GM21529 (cell line): ENCODE data around the gene IFT43.

Experiments
- ATAC-seq: cut with Tn5 transposase; IDR thresholded peaks from one replicate; pipeline ENCODE4 v1.9.1; 2021; ENCODE audit not compliant: unreplicated experiment

The IFT43 gene

DNA sequence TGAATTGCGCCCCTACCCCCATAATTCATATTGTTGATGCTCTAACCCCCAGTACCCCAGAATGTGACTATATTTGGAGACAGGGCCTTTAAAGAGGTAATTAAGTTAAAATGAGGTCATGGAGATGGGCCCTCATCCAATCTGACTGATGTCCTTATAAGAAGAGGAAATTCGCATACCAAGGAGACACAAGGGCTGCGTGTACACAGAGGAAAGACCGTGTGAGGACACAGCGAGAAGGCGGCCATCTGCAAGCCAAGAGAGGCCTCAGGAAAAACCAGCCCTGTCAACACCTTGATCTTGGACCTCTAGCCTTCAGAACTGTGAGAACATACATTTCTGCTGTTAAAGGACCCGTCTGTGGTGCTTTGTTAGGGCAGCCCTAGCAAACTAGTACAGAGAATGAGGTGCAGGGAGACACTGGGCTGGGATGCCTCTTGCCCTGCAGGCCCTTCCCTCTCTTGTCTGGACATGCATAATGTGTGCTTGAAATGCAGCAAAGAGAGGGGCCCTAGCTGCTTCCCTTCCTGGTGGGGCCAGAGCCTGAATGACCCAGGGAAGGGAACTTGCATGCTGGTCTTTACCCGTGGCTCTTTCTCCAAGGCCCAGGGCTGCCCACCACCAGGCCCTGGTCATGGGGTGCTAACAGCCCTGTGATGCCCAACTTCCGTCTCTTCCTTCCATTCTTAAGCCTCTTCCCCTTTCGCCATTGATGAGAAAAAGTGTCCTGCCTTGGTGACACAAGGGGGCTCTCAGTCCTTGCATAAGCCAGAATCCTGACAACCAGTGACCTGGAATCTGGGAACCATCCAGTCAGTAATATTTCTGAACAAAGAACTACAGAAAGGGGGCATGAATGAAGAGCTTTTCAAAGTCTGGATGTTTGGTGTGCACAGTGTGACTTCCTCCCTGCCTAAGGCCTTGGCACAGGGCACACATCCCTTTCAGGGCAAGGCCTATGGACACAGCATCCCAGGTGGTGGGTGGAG is 116.1 kb downstream of the IFT43 start:
- no peak for ATAC-seq

DNA sequence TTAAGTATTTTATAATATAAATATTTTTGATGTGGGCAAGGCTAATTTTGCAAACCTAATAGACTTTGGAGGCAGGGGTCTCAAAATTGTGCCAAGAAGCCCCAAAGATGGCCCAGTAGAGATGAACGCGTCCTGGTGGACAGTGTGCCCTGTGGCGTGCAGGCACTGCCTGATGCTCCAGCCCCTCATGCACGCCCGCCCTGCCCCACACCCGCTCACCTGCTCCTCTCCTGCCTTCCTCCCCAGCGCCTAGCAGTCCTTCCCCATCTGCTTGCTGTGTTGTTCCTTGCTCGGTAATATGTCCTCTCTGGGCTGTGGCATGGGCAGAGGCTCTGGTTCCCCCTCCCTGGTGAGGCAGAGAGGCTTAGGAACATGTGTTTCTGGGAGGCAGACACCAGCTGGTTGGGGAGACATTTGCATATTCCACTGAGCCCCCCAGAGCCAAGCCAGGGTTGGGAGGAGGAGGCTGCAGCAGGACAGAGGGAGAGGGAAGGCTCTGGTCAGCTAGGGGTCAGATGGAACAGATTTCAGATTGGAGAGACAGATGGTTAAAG is 119.3 kb downstream of the IFT43 start:
- no peak for ATAC-seq

DNA sequence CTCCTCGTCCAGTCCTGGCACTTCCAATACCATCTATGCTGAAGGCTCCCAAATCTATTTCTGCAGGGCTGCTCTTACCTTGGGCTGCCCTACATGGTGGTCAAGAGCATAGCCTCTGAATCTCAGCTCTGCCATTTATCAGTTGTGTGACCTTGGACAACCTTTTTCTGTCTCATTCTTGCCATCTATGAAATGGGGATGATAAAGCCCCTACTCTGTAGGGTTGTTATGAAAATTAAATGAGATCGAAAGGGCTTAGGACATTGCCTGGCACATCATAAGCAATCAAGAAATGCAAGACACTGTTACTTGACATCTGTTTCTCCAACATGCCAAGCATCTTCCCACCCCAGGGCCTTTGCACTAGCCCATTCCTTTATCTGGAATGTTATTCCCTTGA is 120.6 kb downstream of the IFT43 start:
- no peak for ATAC-seq

DNA sequence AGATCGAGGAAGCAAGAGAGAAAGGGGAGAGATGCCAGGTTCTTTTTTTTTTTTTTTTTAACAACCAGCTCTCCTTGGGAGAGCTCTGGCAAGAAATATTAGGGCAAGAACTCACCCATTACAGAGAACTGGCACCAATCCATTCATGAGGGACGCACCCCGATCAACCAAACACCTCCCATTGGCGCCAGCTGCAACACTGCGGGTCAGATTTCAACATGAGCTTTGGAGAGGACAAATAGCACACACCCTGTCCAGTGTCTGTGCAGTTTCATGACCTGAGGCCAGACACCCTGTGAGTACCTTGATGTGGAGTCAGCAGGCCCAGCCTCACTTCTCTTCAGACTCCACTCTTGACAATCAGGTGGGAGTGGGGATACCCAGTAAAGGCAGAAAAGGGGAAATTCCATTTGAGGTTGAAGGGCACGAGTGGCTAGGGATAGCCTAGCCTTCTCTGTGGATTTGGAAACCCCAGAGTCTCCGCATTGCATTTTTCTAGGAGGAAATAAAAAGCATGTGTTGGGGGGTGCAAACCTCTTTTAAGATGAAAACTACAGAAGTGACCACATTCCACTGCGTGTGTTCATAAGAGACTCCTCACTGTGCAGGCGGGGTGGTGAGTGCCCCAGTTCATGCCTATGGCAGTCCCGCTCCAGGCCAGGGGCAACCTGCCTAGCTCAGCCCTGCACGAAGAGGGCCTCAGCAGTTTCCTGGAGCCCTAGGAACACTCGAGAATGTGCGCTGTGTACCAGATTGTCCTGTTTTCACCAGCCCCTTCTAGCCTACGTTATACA is 123.7 kb downstream of the IFT43 start:
- ATAC-seq, result no peak

DNA sequence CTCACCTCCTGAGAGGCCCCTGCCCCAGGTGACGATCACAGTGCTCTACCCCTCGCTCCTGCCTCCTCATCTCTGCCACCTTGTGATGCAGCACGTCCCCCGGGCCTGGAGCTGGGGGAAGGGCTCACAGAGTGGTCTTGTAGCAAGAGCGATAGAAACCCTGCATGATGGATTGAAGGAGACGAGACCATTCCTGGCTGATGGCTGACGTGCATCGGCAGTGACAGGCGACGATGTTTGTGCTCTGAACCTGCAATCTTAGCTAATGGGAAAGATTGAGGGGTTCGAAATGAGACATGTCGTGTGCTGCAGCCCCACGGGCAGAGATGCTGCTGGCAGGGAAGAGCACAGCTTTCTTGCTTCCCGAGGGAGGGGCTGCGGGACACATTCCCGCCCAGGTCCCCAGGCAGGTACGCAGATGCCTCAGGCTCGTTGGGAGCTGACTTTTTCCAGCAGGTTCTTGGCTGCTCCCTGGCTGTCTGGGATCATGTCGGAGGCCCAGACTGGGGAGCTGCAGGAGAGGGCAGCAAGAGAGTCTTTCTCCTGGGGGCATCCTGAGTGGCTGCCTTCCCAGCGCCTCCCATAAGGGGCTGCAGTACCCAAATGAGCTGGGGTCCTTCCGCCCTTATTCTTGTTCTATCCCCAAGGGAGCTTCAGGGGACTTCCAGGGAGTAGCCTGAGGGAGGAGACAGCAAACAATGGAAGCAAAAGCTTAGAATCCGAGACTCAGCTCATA is 127.5 kb downstream of the IFT43 start:
- ATAC-seq, result no peak

DNA sequence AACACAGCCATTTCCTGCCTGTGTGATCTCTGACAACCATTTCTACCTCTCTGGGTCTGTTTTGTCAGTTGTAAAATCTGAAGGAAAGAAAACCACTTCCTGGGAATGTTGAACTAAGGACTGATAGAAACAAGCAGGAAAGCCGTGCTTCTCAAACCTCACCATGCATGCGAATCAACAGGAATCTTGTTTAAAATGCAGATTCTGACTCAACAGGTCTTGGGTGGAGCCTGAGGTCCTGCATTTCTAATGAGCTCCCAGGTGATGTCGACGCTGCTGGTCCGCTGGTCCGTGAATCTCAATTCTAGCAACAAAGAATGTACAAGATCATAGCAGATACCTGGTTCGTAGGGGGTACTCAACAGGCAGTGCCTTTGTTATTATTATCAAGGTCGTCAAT is 128.1 kb downstream of the IFT43 start:
- no peak for ATAC-seq

DNA sequence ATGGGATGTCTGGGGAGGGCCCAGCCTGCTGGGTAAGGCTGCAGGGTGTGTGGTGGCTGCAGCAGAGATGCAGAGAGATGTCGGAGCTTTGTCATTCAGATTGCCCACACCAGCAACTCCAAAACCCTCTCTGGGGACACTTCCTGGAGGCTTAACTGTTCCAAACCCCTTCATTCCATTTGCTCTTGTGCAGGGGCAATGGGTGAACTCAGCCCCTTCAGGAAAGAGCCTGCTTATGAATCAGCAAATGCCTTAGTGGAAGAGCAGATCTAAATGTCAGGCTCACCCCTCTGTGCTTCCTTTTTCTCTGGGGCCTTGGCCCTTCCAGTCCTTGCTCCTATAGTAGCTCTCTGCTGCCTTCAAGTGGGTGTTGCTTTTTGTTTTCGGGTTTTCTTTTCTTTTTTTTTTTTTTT is 129.5 kb downstream of the IFT43 start:
- ATAC-seq, result no peak

DNA sequence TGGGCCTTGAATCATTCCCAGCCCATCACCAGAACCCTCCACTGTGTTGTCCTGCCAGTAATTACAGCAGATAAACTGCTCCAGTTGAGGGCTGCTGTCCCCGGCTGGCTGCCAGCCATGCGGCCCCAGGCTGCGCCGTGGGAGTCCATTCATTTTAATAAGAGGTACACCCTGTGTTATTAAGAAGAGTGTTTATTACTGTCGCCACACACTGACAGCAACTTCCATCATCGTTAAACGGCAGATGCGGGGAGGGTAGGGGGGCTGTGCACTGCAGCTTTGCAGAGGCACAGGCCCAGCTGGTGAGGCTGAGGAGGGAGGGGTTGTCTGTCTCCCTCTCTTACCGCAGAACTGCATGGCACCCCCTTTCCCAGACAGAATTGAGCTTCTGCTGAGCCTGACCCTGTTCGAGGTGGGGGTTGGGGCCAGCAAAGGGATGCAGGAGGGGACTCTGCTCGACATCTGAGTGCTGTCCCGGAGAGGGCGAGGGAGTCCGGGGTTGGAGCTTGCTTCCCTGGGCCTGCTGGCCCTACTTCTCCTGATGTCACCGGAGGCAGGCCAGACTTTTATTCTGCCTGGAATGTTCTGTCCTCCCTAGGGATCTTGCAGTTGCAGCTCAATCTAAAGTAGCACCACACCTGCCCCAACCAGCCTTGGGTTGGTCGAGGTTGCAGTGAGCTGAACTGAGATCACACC is 132.4 kb downstream of the IFT43 start:
- ATAC-seq, result no peak

DNA sequence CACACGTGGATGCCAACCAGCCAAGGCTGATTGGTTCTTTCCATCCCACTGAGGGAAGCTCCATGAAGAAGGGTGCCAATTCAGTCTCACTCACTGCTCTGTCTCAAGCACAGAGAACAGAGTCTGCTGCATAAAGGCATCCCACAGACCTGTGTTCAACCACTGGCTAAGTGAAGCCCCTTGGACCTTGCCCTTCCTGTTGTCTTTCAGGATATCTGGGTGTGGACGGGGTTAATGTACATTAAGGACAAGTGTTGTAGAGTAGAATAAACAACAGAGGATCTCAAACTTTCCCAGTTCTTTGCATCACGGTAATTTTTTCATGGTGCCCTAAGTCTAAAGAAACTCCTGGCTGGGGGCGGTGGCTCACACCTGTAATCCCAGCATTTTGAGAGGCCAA is 133.0 kb downstream of the IFT43 start:
- ATAC-seq, result no peak

DNA sequence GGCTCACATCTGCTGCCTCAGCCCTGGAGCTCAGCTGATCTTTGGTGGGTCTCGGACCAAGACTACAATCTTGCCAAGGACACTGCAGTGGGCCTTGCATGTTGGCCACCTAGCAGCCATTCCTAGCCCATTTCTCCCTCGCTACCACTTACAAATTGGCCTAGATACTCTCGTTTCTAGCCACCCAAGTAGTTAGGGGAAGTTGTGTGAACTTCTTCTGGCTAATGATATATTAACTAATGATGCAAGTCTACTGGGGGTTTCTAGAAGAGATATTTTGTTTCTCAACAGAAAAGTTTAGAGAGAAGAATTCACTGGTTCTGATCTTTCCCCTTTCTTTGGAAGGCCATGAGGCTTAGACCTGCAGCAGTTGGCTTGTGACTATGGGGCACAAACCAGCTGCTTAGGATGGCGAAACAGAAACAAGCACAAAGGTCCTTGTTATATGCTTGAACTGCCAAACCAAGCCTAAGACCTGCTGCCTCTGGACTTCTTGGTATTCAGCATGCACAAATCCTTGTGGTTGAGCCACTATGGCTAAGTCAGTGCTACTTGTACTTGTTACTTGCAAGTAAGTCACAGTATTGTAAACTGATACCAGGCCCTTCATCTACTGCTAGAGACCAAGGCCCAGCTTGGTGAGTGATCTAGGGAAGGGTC is 135.7 kb downstream of the IFT43 start:
- ATAC-seq, result no peak

DNA sequence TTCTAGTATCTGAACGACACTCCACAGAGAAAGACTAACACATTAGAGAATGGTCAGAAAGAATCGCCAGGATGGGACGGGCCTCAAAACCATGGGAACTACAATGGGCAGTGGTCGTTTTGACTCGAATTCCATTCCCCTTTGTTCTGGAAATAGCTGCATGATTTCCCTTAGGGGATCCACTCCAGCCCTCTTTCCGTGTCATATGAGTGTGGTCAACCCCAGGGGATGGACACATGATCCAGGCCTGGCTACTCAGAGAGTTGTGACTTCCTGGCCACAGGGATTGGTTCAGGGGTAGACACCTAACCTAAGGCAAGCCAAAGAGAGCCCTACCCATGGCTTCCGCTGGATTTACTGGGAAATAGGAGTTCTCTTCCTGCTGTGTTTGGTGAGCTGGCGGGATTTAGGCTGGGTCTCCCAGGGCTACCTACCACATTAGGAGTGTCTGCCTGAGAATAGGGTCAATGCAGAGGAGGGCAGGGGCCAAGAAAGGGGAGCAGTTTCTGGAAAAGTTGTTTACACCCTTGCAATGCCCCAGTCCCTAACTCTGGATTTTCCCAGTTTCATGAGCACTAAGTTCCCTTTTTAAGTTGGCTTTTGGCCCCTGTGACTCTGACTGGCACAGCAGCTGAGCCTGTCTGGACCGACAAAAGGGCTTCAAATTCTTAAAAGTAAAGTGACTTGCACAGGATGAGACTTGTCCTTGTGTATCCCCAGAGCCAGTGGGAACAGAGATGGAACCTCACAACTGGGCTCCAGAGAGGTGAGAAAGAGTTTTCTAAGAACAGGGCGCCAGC is 138.1 kb downstream of the IFT43 start:
- no peak for ATAC-seq

DNA sequence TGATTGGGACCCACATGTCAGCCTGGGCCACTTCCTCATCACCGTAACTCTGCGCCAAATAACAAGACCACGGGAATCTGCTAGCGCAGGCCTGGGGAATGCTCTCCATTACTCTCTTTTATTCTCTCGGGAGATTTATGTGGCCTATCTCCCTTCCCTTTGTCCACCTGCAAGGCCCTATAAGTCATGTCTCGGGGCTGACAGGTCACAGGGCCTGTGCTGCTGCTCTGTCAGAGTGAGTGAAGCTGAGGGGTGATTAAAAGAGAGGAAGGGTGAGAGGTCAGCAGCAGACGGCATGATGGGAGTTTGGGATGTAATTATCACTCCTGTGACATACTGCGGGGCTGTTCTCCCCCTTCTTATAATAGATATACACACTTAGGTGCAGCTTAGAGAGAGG is 139.9 kb downstream of the IFT43 start:
- ATAC-seq, result no peak

DNA sequence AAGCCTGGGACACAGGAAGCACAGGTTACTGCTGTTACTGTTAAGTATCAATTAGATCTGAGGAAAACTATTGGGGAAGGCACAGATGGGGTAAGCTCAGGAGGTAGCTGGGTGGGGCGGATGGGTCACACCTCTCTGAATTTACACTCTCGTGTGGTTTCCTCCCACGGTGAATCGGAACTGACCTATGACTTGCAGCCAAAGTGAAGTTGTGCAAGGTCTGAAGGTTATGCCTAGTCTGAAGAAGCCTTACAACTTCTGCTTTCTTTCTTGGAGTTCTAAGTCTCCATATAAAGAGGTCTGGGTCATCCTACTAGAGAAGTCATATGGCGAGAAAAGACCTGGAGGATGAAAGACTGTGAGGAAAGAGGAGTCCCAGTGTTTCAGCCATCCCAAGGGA is 140.5 kb downstream of the IFT43 start:
- ATAC-seq, result no peak

DNA sequence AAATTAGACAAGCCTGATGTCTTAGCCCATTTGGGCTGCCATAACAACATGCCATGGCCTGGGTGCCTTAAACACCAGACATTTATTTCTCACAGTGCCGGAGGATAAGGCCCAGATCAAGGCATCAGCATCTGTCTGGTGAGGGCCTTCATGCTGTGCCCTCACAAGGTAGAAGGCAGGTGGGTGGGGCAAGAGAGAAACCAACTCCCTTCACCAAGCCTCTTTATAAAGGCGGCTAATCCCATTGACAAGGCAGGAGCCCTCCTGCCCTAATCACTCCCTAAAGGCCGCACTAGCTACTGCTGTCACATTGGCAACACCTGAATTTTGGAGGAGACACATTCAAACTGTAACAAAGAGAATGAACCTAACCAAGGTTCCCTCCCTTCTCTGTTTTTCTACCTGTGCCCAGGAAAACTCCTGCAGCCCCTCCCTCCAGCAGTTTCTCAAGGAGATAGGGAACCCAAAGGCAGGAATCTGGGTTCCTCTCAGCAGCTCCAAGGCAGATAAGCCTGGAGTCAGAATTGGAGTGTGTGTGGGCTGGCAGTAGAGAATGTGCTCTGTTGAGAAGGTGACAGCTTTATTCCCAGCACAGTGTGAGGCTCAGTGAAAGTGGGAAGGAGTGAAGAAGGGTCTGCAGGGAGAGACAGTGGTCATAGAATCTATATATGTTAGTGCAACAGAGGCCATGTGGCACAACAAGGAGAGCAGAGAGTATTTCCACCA is 144.5 kb downstream of the IFT43 start:
- ATAC-seq, result no peak

DNA sequence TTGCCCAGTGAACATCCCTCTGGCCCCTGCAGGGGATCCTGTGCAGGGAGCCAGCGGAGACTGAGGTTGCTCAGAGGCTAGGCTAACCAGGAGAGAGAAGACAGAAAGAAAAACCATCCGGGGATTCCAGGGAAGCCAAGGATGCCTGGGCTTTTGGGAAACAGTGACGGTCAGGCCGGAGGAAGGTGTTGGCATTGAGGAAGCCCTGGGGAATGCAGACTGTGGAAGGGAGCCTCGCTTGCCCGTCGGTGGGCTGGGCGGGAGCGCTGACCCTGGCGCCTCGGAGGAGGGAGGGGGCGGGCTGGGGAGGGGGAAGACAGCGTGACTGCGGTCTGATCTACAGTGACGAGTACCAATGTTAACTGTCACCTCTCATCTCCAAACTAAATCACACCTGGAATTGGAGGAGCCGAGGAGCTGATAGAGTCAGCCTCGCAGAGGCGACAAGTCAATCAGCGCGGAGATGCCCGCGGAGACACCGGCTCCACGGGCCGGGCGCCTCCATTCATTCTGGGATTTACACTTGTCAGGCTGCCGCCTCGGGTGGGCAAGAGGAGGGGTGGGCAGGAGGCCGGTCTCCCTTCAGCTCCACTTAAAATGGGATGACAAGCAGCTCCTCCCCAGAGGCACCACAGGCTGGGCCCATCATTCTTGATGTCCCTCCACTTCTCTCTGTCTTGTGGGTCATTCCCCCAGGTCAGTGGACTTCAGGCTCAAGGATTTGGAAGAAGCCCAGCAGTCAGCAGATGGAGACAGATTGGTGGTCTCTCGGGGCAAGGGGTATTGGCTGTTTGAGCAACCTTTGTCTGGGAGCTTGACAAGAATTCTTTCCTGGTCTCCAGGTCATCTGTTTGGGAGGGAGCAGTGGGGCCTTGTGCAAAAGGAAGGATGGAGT is 145.8 kb downstream of the IFT43 start:
- ATAC-seq, result no peak

DNA sequence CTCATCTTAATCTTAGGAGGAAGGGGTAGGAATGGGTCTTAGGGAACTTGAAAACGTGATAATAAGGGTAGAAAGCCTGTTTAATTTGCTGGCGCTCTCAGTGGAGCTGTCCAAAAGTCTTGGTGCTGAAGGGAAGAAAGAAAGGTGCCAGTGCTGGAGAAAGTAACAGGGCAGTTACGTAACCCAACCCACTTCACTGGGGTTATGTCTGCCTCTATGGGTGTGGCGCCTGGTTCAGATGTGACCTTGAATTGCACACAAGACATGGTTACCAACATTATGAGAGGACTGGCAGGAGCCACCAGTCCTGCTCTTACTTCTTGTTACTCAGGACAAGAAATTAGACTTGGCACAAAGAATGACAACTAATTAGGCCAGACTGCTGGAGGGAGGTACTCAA is 147.5 kb downstream of the IFT43 start:
- ATAC-seq, result no peak
